B cell (primary cell): ENCODE measurements around the gene ITGB7.

Experiments used
- EZH2 ChIP-seq: IDR thresholded peaks from 2 replicates; pipeline ENCODE4 v1.6.1; 2012; ENCODE audit warnings: borderline replicate concordance, low read depth, mild to moderate bottlenecking, moderate library complexity, low read length; ENCODE audit not compliant: insufficient read depth, poor library complexity, severe bottlenecking
- TF ChIP-seq, protein P1 (sequence below): fragments of 200-600 bp; IDR thresholded peaks from one replicate; pipeline ENCODE4 v1.8.0; 2022; ENCODE audit warnings: antibody characterized with exemption, mild to moderate bottlenecking

DNA sequence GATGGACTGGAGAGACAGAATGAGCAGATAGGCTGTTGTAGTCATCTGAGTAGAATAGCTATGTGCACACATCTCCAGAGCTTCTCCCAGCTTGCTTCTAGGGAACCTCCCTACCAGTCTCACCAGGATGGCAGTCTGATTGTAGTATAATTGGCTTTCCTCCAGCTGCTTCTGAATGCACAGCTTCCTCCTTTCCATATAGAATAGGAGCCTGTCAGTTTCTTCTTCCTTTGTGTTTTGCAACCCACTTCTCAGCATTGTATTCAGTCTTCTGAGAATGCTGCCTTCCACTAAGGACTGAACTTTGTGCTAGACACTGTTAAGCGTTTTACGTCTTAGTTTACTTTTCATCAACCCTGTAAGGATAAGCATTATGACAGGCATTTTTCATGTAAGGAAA lies 24.1 kb downstream of the ITGB7 start:
- TF ChIP-seq, protein P1, sequence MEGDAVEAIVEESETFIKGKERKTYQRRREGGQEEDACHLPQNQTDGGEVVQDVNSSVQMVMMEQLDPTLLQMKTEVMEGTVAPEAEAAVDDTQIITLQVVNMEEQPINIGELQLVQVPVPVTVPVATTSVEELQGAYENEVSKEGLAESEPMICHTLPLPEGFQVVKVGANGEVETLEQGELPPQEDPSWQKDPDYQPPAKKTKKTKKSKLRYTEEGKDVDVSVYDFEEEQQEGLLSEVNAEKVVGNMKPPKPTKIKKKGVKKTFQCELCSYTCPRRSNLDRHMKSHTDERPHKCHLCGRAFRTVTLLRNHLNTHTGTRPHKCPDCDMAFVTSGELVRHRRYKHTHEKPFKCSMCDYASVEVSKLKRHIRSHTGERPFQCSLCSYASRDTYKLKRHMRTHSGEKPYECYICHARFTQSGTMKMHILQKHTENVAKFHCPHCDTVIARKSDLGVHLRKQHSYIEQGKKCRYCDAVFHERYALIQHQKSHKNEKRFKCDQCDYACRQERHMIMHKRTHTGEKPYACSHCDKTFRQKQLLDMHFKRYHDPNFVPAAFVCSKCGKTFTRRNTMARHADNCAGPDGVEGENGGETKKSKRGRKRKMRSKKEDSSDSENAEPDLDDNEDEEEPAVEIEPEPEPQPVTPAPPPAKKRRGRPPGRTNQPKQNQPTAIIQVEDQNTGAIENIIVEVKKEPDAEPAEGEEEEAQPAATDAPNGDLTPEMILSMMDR: no peak
- no peak for TF ChIP-seq EZH2
